ENCODE measurements around the gene SPATC1L.

The SPATC1L gene

DNA sequence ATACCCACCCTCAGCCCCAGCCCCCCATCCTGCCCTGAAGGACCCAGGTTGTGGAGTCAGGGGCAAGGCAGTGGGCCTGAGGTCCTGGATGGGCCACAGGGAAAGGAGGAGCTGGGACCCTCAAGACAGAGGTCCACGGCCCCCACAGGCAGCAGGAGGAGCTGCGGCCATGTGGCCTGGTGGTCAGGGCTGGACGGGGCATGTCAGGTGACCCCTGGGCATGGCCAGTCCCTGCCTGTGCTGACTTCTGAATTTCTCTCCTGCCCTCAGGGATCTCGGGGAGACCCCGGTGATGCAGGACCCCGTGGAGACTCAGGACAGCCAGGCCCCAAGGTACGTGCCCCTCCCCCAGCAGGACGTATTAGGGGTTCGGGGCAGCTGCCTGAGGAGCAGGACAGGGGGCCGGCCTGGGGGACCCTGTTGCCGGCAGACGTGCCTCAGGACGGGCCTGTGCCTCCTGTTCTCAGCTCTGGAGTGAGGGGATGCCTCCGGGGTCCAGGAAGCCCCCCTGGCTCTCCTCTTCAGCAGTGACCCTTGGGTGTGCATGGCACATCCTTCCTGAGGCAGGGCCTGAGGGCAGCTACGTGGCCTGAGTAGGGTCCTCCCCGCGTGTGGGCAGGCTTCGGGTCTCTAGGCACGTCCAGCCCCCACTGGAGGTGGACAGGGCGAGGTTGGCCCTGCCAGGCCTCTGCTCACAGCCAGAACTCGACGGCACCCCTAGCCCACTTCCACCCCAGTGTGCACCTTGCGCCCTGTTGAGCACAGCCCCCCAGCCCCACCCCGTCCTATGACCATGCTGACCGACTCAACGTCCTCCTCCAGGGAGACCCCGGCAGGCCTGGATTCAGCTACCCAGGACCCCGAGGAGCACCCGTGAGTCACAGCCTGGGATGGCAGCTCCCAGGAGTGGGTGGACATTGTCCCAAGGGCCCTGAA lies 62.7 kb downstream of the SPATC1L start:
- no peak for DNase-seq (ENCODE audit: low spot score)
- TF ChIP-seq, protein P1, sequence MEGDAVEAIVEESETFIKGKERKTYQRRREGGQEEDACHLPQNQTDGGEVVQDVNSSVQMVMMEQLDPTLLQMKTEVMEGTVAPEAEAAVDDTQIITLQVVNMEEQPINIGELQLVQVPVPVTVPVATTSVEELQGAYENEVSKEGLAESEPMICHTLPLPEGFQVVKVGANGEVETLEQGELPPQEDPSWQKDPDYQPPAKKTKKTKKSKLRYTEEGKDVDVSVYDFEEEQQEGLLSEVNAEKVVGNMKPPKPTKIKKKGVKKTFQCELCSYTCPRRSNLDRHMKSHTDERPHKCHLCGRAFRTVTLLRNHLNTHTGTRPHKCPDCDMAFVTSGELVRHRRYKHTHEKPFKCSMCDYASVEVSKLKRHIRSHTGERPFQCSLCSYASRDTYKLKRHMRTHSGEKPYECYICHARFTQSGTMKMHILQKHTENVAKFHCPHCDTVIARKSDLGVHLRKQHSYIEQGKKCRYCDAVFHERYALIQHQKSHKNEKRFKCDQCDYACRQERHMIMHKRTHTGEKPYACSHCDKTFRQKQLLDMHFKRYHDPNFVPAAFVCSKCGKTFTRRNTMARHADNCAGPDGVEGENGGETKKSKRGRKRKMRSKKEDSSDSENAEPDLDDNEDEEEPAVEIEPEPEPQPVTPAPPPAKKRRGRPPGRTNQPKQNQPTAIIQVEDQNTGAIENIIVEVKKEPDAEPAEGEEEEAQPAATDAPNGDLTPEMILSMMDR (IDR thresholded peaks at IDR 0.05; ENCODE audit: extremely low read depth, missing control alignments), result no peak

GRCh38 chr21:46120301-46121285 lies 63.7 kb downstream of the SPATC1L start:
- DNase-seq (ENCODE audit: low spot score), result no peak
- TF ChIP-seq, protein P1 (IDR thresholded peaks at IDR 0.05; ENCODE audit: extremely low read depth, missing control alignments), result no peak

GRCh38 chr21:46119637-46120271 lies 64.5 kb downstream of the SPATC1L start:
- no peak for DNase-seq (ENCODE audit: low spot score)
- TF ChIP-seq, protein P1 (IDR thresholded peaks at IDR 0.05; ENCODE audit: extremely low read depth, missing control alignments), result no peak

DNA sequence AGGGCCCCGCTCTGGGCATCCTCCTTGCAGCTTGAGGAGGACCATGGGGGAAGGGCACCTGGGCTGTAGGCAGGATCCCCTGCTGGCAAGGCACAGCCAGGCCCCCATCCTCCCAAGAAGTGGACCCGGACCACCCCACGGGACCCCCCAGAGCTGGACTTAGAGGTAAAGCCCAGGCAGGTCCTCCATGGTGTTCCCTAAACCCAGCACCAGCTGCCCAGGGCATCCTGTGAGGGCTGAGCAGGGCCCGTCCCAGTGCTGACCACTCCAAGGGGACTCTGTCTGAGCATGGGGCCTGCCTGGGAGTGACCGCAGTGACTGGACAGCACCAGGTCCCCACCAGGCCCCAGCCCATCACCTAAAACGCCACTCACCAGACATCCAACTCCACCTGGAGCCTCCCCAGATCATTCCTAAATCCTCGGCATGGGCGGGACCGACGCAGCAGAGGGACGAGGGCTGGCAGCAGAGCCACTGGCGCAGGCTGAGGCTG lies 65.1 kb downstream of the SPATC1L start:
- TF ChIP-seq, protein P1 (IDR thresholded peaks at IDR 0.05; ENCODE audit: extremely low read depth, missing control alignments), result no peak
- DNase-seq (ENCODE audit: low spot score), result no peak

DNA sequence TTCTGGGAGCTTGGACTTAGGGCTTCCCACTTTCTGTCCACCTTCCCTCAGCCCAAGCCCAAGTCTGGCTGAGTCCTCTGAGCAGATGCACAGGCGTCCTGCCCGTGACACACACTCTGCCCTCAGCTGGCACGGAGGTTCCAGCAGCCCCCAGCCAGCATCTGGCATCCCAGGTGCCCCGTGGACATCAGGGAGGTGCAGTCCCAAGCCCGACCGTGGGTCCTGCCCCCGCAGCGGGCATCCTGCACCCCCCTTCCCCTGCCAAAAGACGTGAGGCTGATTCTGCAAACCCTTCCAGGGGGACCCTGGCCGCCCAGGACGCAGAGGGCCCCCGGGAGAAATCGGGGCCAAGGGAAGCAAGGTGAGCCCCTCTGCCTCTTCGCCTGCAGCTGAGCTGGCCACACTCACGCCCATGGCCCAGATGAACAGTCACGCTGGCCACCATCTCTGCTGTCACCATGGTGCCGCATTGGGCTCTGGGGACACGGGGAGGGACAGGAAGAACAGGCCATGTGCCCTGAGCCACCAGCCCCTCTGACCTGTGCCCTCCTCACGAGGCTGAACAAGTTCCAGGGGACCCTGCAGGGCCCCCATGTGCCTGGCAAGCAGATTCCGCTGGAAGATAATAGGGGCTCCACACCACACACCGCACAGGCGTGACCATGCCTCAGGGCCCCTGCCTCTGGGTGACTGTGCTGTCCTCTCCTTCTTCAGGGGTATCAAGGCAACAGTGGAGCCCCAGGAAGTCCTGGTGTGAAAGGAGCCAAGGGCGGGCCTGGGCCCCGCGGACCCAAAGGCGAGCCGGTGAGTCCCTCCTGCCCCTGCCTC lies 65.7 kb downstream of the SPATC1L start:
- no peak for DNase-seq (ENCODE audit: low spot score)
- TF ChIP-seq, protein P1 (IDR thresholded peaks at IDR 0.05; ENCODE audit: extremely low read depth, missing control alignments), result no peak

DNA sequence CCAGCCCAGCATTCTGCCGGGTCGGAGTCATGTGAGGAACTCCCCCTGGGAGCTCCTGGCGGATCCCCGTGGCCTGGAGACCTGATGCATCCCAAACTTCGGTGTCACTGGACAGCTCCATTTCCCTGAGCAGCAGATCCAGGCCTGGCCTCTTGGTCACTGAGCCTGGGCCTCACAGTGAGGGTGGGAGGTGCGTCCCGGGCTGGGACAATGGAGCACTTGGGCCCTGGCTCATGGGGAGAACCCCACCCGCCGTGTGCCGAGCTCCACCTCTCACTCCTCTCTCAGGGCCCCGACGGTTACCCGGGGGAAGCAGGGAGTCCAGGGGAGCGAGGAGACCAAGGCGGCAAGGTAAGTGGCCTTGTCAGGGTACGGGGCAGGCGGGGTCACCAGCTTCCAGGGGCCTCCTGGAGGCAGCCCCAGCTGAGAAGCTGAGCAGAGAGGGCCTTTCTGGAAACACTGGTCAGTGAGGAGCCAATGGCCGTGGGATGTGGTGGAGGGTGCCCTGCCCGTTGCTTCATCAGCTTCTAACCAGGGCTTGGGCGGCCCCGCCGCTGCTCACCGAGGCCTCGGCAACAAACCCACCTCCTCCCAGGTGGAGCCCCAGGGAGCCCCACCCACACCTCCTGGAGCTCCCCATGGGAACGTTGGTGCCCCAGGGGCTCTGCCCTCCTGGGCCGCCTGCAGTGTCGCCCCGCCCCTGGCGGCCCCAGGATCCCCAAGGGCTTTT lies 66.5 kb downstream of the SPATC1L start:
- no peak for DNase-seq (ENCODE audit: low spot score)
- TF ChIP-seq, protein P1 (IDR thresholded peaks at IDR 0.05; ENCODE audit: extremely low read depth, missing control alignments), result no peak
